Upper lobe of right lung (tissue), 1 donor: ENCODE measurements around the gene CFL2. TPM values are rescaled to one million over a fixed set of nuclear protein-coding genes. Genes with fewer than 3 reads are reported as not detected.
A peak's percentile ranks its signal among the peaks of the same experiment; 100 is the strongest.

Experiments
- ATAC-seq: fragments of 200-7000 bp; cut with Tn5 transposase; one replicate; pipeline ENCODE4 v1.9.1; 2020; ENCODE audit warnings: mild to moderate bottlenecking, moderate library complexity
- DNase-seq: peaks from one replicate; pipeline ENCODE4 v3.0.0-alpha.2; 2020
- H3K27ac ChIP-seq: fragments of 200-600 bp; one replicate; pipeline ENCODE4 v1.8.0; 2022
- H3K27me3 ChIP-seq: fragments of 200-600 bp; one replicate; pipeline ENCODE4 v1.8.0; 2022; ENCODE audit warnings: mild to moderate bottlenecking
- H3K36me3 ChIP-seq: fragments of 200-600 bp; one replicate; pipeline ENCODE4 v1.8.0; 2022
- H3K4me1 ChIP-seq: fragments of 200-600 bp; one replicate; pipeline ENCODE4 v1.8.0; 2022
- H3K4me3 ChIP-seq: fragments of 200-600 bp; one replicate; pipeline ENCODE4 v1.8.0; 2022; ENCODE audit warnings: mild to moderate bottlenecking
- H3K9me3 ChIP-seq: fragments of 200-600 bp; one replicate; pipeline ENCODE4 v1.8.0; 2022
- CTCF ChIP-seq: fragments of 200-600 bp; IDR thresholded peaks from one replicate; pipeline ENCODE4 v1.8.0; 2022; ENCODE audit warnings: antibody characterized with exemption
- intact Hi-C: fragments of 100-400 bp; cut with DNase I; formaldehyde crosslinking; loops from one replicate; pipeline ENCODE4 v1.11.0; 2022
- total RNA-seq: library from RNA; stranded (reverse); fragmentation: NEBNext Ultra II Directional; extraction: Animal tissue kit (Norgen Biotek cat#: 25700); gene quantifications from one replicate; pipeline ENCODE4 v1.2.1, GENCODE V29; 2021
- donor health status: DM: no; HTN: yes; CAD: no; lungs with severe emphysema.

Gene CFL2
- total RNA-seq, 1 donor from 2014 or later, result 56.5 TPM

- intact Hi-C loops, result no loop called here
- DNase-seq, result no peak
- no peaks in the 10 kb centered on the region for H3K27me3 ChIP-seq
- no peak overlapping the region for H3K27ac ChIP-seq
- H3K4me3 ChIP-seq, result no peak overlapping the region
- TF ChIP-seq CTCF, result no peak
- no peaks in the 10 kb centered on the region for H3K9me3 ChIP-seq
- H3K36me3 ChIP-seq, result no peaks in the 10 kb centered on the region
- peaks cover 5% of the 10 kb centered on the region for H3K4me1 ChIP-seq
- no peak for ATAC-seq
These were observed 47.4 kb downstream of the CFL2 start for GRCh38 chr14:34667007-34667406.

GRCh38 chr14:34665785-34666435, 48.5 kb downstream of the CFL2 start:
- H3K36me3 ChIP-seq, result no peaks in the 10 kb centered on the region
- ATAC-seq (peak; percentile 47), DNase-seq (no peak)
- H3K27me3 ChIP-seq, result no peaks in the 10 kb centered on the region
- peaks cover 5% of the 10 kb centered on the region for H3K4me1 ChIP-seq
- TF ChIP-seq CTCF, result no peak
- intact Hi-C loops, result no loop called here
- H3K4me3 ChIP-seq, result no peak overlapping the region
- peaks cover 1% of the 10 kb centered on the region for H3K9me3 ChIP-seq
- no peak overlapping the region for H3K27ac ChIP-seq

- H3K27me3 ChIP-seq, result no peaks in the 10 kb centered on the region
- DNase-seq (no peak), ATAC-seq (no peak)
- no peak overlapping the region for H3K27ac ChIP-seq
- no peak overlapping the region for H3K4me3 ChIP-seq
- peaks cover 6% of the 10 kb centered on the region for H3K9me3 ChIP-seq
- no peak for TF ChIP-seq CTCF
- intact Hi-C loops, result no loop called here
- peaks cover 5% of the 10 kb centered on the region for H3K4me1 ChIP-seq
- H3K36me3 ChIP-seq, result no peaks in the 10 kb centered on the region
These were observed 51.8 kb downstream of the CFL2 start for GRCh38 chr14:34662561-34663088.

GRCh38 chr14:34660796-34661195, 53.6 kb downstream of the CFL2 start:
- H3K4me3 ChIP-seq, result no peak overlapping the region
- peaks cover 6% of the 10 kb centered on the region for H3K9me3 ChIP-seq
- ATAC-seq (no peak), DNase-seq (no peak)
- no peaks in the 10 kb centered on the region for H3K36me3 ChIP-seq
- H3K4me1 ChIP-seq, result no peaks in the 10 kb centered on the region
- H3K27me3 ChIP-seq, result no peaks in the 10 kb centered on the region
- no peak for TF ChIP-seq CTCF
- no peak overlapping the region for H3K27ac ChIP-seq
- intact Hi-C loops, result no loop called here

Other genes with a start within 250 kb of the CFL2 start
- 26.9 TPM for gene EAPP, start 174.9 kb downstream of the CFL2 start, total RNA-seq
- 64.9 TPM for gene SNX6, start 84.4 kb downstream of the CFL2 start, total RNA-seq
- gene BAZ1A, start 160.8 kb upstream of the CFL2 start, total RNA-seq, result 35.9 TPM